Stomach (tissue), 9 donors: Measurements from ENCODE around the gene KYNU. TPM values are rescaled to one million over a fixed set of nuclear protein-coding genes. Genes with fewer than 3 reads are reported as not detected.

ENCODE experiments used
- DNase-seq, 2 donors: peaks; one replicate each; pipeline versions ENCODE4 v3.0.0 to v3.0.0-alpha.2; 2013 to 2019
- H3K27ac ChIP-seq, 5 donors: fragments of 200-600 bp in 4 of 5; sonication (generic) in 4 of 5; one replicate each; pipeline ENCODE4 v1.5.1; 2013 to 2019; ENCODE audit warnings: mild to moderate bottlenecking in 1 of 5, moderate library complexity in 1 of 5
- H3K27me3 ChIP-seq, 3 donors: fragments of 200-600 bp; sonication (generic); one replicate each; pipeline ENCODE4 v1.5.1; 2017 to 2019; ENCODE audit warnings: mixed run types in 1 of 3
- H3K36me3 ChIP-seq, 4 donors: fragments of 200-600 bp; sonication (generic); 1 replicate in 3 of 4; 2 replicates in 1 of 4; pipeline ENCODE4 v1.5.1; 2016 to 2019
- H3K4me1 ChIP-seq, 4 donors: fragments of 200-600 bp; sonication (generic); one replicate each; pipeline ENCODE4 v1.5.1; 2016 to 2019
- H3K4me3 ChIP-seq, 4 donors: fragments of 200-600 bp; sonication (generic) in 3 of 4; one replicate each; pipeline ENCODE4 v1.5.1; 2016 to 2019; ENCODE audit warnings: mild to moderate bottlenecking in 1 of 4
- H3K9me3 ChIP-seq, 4 donors: fragments of 200-600 bp; sonication (generic); one replicate each; pipeline ENCODE4 v1.5.1; 2016 to 2019
- CTCF ChIP-seq, 7 experiments: fragments of 450-650 bp in 4 of 7; fragments of 200-600 bp in 3 of 7; sonication (generic) in 3 of 7; IDR thresholded peaks; one replicate each; pipeline ENCODE4 v1.5.1; 2016 to 2019; ENCODE audit warnings: antibody characterized with exemption in 7 of 7, control low read depth in 2 of 7, mild to moderate bottlenecking in 1 of 7
- EP300 ChIP-seq: sonication (generic); formaldehyde crosslinking; IDR thresholded peaks from one replicate; pipeline ENCODE4 v1.6.1; 2017; ENCODE audit warnings: antibody characterized with exemption
- POLR2A ChIP-seq, 4 donors: fragments of 450-650 bp; IDR thresholded peaks; one replicate each; pipeline ENCODE4 v1.6.1; 2016; ENCODE audit warnings: antibody characterized with exemption in 4 of 4, control low read depth in 2 of 4, mild to moderate bottlenecking in 1 of 4, moderate library complexity in 1 of 4
- POLR2AphosphoS5 ChIP-seq, 3 donors: sonication (generic); formaldehyde crosslinking; IDR thresholded peaks; one replicate each; pipeline ENCODE4 v1.6.1; 2016; ENCODE audit warnings: antibody characterized with exemption in 3 of 3
- WGBS, 5 donors: extraction: QIAGEN DNeasy Blood & Tissue Kit in 3 of 5; methylation state at CpG; one replicate each; pipeline versions ENCODE4 v1.1.5 to v1.1.7; 2013 to 2018; 5-methylcytosine and 5-hydroxymethylcytosine counted together
- intact Hi-C: fragments of 100-400 bp; cut with DNase I; formaldehyde crosslinking; loops from one replicate; pipeline ENCODE4 v1.15.1; 2023; ENCODE audit warnings: low total_unique reads
- polyA plus RNA-seq, 3 donors: library from polyadenylated mRNA; stranded (reverse); fragments of 200-250 nt; gene quantifications; one replicate each; pipeline ENCODE4 v1.2.3, GENCODE V29; 2013
- total RNA-seq, 5 donors: library from RNA; depleted of rRNA; stranded (reverse); fragments of >200 nt; gene quantifications; one replicate each; pipeline versions ENCODE4 v1.1.0 to v1.2.3, GENCODE V29; 2014 to 2016
- donor health status: healthy with polysubstance abuse.
- donor health status: Bipolar disorder and iron deficiency.
- donor health status: healthy.

KYNU gene
- total and polyA plus RNA-seq, 8 donors, result 2.1 to 39.4 (median 3.9) TPM; not detected in 1

GRCh38 chr2:142842369-142842768, 35.1 kb upstream of the KYNU start:
- Histone ChIP-seq H3K27me3 (no peaks in the 10 kb centered on the region), H3K27ac (no peak overlapping the region), H3K9me3 (no peaks in the 10 kb centered on the region), H3K4me1 (no peaks in the 10 kb centered on the region), H3K4me3 (no peak overlapping the region), H3K36me3 (no peaks in the 10 kb centered on the region)
- DNase-seq, result no peak
- intact Hi-C loops, result no loop called here
- no peak for TF ChIP-seq POLR2A (IDR thresholded peaks at IDR 0.05)
- no peak for TF ChIP-seq CTCF (IDR thresholded peaks at IDR 0.05)
- no peak for TF ChIP-seq EP300
- TF ChIP-seq POLR2AphosphoS5 (IDR thresholded peaks at IDR 0.05), result no peak
- WGBS, 5 donors, result 93 to 97% (median 97%) methylated on average over 1 of the region's 1 CpG

DNA sequence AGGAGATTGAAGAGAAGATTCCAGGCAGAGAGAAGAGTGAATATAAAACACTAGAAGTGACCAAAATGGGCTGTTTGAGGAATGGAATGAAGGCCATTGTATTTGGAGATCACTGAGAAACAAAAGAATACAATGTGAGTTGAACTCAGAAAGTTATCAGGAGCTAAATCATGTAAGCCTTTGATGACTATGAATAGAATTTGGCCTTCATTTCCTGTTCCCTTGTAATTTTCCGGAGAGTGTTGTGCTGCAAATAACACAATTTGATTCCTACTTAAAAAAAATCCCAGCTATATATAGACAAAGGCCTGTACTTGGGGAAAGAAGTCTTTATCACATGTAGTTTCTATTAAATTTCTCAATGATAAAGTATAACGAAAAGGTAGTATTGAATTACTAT, 33.7 kb upstream of the KYNU start:
- no peak overlapping the region for H3K4me3 ChIP-seq
- no peaks in the 10 kb centered on the region for H3K9me3 ChIP-seq
- no peaks in the 10 kb centered on the region for H3K36me3 ChIP-seq
- WGBS, 5 donors, result 53 to 57% (median 55%) methylated on average over 2 of the region's 2 CpGs
- no peak for DNase-seq
- H3K27me3 ChIP-seq, result no peaks in the 10 kb centered on the region
- TF ChIP-seq CTCF (IDR thresholded peaks at IDR 0.05), result no peak
- no peak for TF ChIP-seq POLR2AphosphoS5 (IDR thresholded peaks at IDR 0.05)
- no peak for TF ChIP-seq EP300
- TF ChIP-seq POLR2A (IDR thresholded peaks at IDR 0.05), result no peak
- no peaks in the 10 kb centered on the region for H3K4me1 ChIP-seq
- H3K27ac ChIP-seq, result no peak overlapping the region
- intact Hi-C loops, result no loop called here

- H3K27ac ChIP-seq, result no peak overlapping the region
Observed at GRCh38 chr2:142848023-142848606, 29.3 kb upstream of the KYNU start.

GRCh38 chr2:142849820-142850219, 27.6 kb upstream of the KYNU start:
- no peak for DNase-seq
- Histone ChIP-seq H3K36me3 (no peaks in the 10 kb centered on the region), H3K9me3 (no peaks in the 10 kb centered on the region), H3K4me3 (no peak overlapping the region), H3K27ac (no peak overlapping the region), H3K27me3 (no peaks in the 10 kb centered on the region), H3K4me1 (no peaks in the 10 kb centered on the region)
- intact Hi-C loops, result no loop called here
- WGBS, 5 donors, result 55 to 60% (median 58%) methylated on average over 3 of the region's 3 CpGs
- TF ChIP-seq POLR2AphosphoS5 (IDR thresholded peaks at IDR 0.05) (no peak), CTCF (IDR thresholded peaks at IDR 0.05) (no peak), POLR2A (IDR thresholded peaks at IDR 0.05) (no peak)

More at GRCh38 chr2:142848023-142848606, 29.3 kb upstream of the KYNU start:
- TF ChIP-seq EP300 (no peak), CTCF (IDR thresholded peaks at IDR 0.05) (no peak), POLR2AphosphoS5 (IDR thresholded peaks at IDR 0.05) (no peak), POLR2A (IDR thresholded peaks at IDR 0.05) (no peak)
- Histone ChIP-seq H3K9me3 (no peaks in the 10 kb centered on the region), H3K4me1 (no peaks in the 10 kb centered on the region), H3K36me3 (no peaks in the 10 kb centered on the region), H3K4me3 (no peak overlapping the region), H3K27me3 (no peaks in the 10 kb centered on the region)
- no peak for DNase-seq
- intact Hi-C loops, result no loop called here
- WGBS, 5 donors, result 68 to 80% (median 71%) methylated on average over 2 of the region's 2 CpGs
